HepG2 (cell line): ENCODE results near the gene THEMIS. TPM values are rescaled to one million over a fixed set of nuclear protein-coding genes. Genes with fewer than 3 reads are reported as not detected.

Experiments
- ATAC-seq: fragments of 200-7000 bp; cut with Tn5 transposase; 3 replicates; pipeline ENCODE4 v1.9.1; 2020; ENCODE audit warnings: mild to moderate bottlenecking, moderate library complexity
- BruUV-seq: library from RNA; stranded (reverse); fragments of 400-500 nt; replicated peaks from 2 replicates; lab custom pipeline; 2021; lab: Mats Ljungman, UMichigan
- CTCF ChIA-PET: fragments of 300-600 bp; formaldehyde crosslinking; extraction: SDS; loops from one replicate; lab custom pipeline; 2021; ENCODE audit warnings: low total read pairs, inconsistent platforms, low intra/inter-chr PET ratio; lab: Yijun Ruan, JAX
- POLR2A ChIA-PET: fragments of 350-600 bp; sonication (Branson Sonifier 250); formaldehyde crosslinking; loops from one replicate; lab custom pipeline; 2020; ENCODE audit warnings: antibody characterized with exemption, inconsistent platforms; lab: Yijun Ruan, JAX
- DNase-seq: peaks from one replicate; pipeline ENCODE4 v3.0.0-alpha.2; 2015; ENCODE audit warnings: low spot score
- FAIRE-seq: peaks from 3 replicates; lab custom pipeline; 2011; peaks lifted over from hg19 to GRCh38; lab: Jason Lieb, UNC
- H2AFZ ChIP-seq: one replicate; pipeline ENCODE4 v1.6.1; 2011; ENCODE audit warnings: low read length, inconsistent platforms
- H3K27ac ChIP-seq: fragments of 300-600 bp; 3 replicates; pipeline ENCODE4 v1.8.0; 2011; ENCODE audit warnings: mixed run types, mild to moderate bottlenecking, mixed read lengths, low read length, inconsistent platforms; ENCODE audit not compliant: insufficient read depth; ENCODE audit errors: extremely low read length
- H3K27me3 ChIP-seq, 2 experiments: fragments of 200-600 bp in 1 of 2; 2 replicates in 1 of 2; 3 replicates in 1 of 2; pipeline versions ENCODE4 v1.6.0 to v1.8.0; 2011; ENCODE audit warnings: low read length in 2 of 2, mild to moderate bottlenecking in 2 of 2, moderate library complexity in 2 of 2, inconsistent platforms in 1 of 2; ENCODE audit not compliant: insufficient read depth in 2 of 2, control insufficient read depth in 1 of 2
- H3K36me3 ChIP-seq, 2 experiments: fragments of 200-600 bp in 1 of 2; replicated peaks in 1 of 2; 2 replicates in 1 of 2; 3 replicates in 1 of 2; pipeline versions ENCODE4 v1.5.1 to v1.8.0; 2011; ENCODE audit warnings: low read length in 2 of 2, inconsistent platforms in 1 of 2; ENCODE audit not compliant: insufficient read depth in 2 of 2, control insufficient read depth in 1 of 2
- H3K4me1 ChIP-seq: 2 replicates; pipeline ENCODE4 v1.5.1; 2012; ENCODE audit warnings: low read length, inconsistent platforms; ENCODE audit not compliant: insufficient read depth
- H3K4me2 ChIP-seq: 2 replicates; pipeline ENCODE4 v1.6.0; 2011; ENCODE audit warnings: low read depth, low read length, inconsistent platforms
- H3K4me3 ChIP-seq, 3 experiments: fragments of 200-600 bp in 1 of 3; sonication (generic), shearing (Covaris generic) in 1 of 3; replicated peaks in 1 of 3; 2 replicates each; pipeline ENCODE4 v1.5.1; 2011 to 2016; ENCODE audit warnings: low read length in 3 of 3, inconsistent platforms in 2 of 3, low read depth in 2 of 3, mild to moderate bottlenecking in 2 of 3, control low read depth in 1 of 3, mixed read lengths in 1 of 3; ENCODE audit not compliant: insufficient read depth in 1 of 3
- H3K79me2 ChIP-seq: one replicate; pipeline ENCODE4 v1.6.1; 2011; ENCODE audit warnings: low read length, inconsistent platforms; ENCODE audit not compliant: insufficient read depth
- H3K9ac ChIP-seq: 2 replicates; pipeline ENCODE4 v1.6.0; 2011; ENCODE audit warnings: mild to moderate bottlenecking, low read depth, low read length, inconsistent platforms; ENCODE audit not compliant: insufficient read depth
- H3K9me3 ChIP-seq: 2 replicates; pipeline ENCODE4 v1.5.1; 2012; ENCODE audit warnings: mild to moderate bottlenecking, low read length
- H4K20me1 ChIP-seq: 2 replicates; pipeline ENCODE4 v1.6.0; 2011; ENCODE audit warnings: inconsistent platforms, mild to moderate bottlenecking, low read length, moderate library complexity; ENCODE audit not compliant: insufficient read depth
- HNRNPL ChIP-seq: fragments of 200-400 bp; formaldehyde crosslinking; IDR thresholded peaks from 2 replicates; pipeline ENCODE4 v1.6.1; 2017; ENCODE audit warnings: mild to moderate bottlenecking, low read depth, low read length
- JUN ChIP-seq: sonication (generic); formaldehyde crosslinking; IDR thresholded peaks from 2 replicates; pipeline ENCODE4 v1.4.0; 2020; ENCODE audit warnings: mild to moderate bottlenecking, missing genetic modification reagents
- KAT8 ChIP-seq: IDR thresholded peaks from 2 replicates; pipeline ENCODE4 v1.6.1; 2016; ENCODE audit warnings: missing genetic modification reagents, missing compliant biosample characterization
- NFE2L1 ChIP-seq: sonication (generic); formaldehyde crosslinking; IDR thresholded peaks from 2 replicates; pipeline ENCODE4 v1.4.0; 2020; ENCODE audit warnings: missing genetic modification reagents, mild to moderate bottlenecking, borderline replicate concordance
- PAF1 ChIP-seq: IDR thresholded peaks from 2 replicates; pipeline ENCODE4 v1.6.1; 2016; ENCODE audit warnings: missing genetic modification reagents, missing compliant biosample characterization
- SRY ChIP-seq: sonication (generic); formaldehyde crosslinking; IDR thresholded peaks from 2 replicates; pipeline ENCODE4 v1.8.0; 2022; ENCODE audit warnings: mild to moderate bottlenecking, missing genetic modification reagents
- TBP ChIP-seq: sonication (generic); formaldehyde crosslinking; IDR thresholded peaks from 2 replicates; pipeline ENCODE4 v1.5.0; 2020; ENCODE audit warnings: missing genetic modification reagents
- TCF7L2 ChIP-seq: IDR thresholded peaks from 2 replicates; pipeline ENCODE4 v1.6.1; 2011; ENCODE audit warnings: mild to moderate bottlenecking, low read depth, low read length, moderate library complexity
- ZNF160 ChIP-seq: sonication (generic); formaldehyde crosslinking; IDR thresholded peaks from 2 replicates; pipeline ENCODE4 v1.8.0; 2022; ENCODE audit warnings: mild to moderate bottlenecking, inconsistent platforms, missing genetic modification reagents
- ZNF549 ChIP-seq: sonication (generic); formaldehyde crosslinking; IDR thresholded peaks from 2 replicates; pipeline ENCODE4 v1.5.0; 2020; ENCODE audit warnings: missing genetic modification reagents
- ZNF644 ChIP-seq: IDR thresholded peaks from 2 replicates; pipeline ENCODE4 v1.6.1; 2016; ENCODE audit warnings: low read depth
- ZNF672 ChIP-seq: sonication (generic); formaldehyde crosslinking; IDR thresholded peaks from 2 replicates; pipeline ENCODE4 v1.8.1; 2022; ENCODE audit warnings: missing genetic modification reagents
- ZNF816 ChIP-seq: sonication (generic); formaldehyde crosslinking; IDR thresholded peaks from 2 replicates; pipeline ENCODE4 v1.8.0; 2022; ENCODE audit warnings: missing genetic modification reagents, mild to moderate bottlenecking, borderline replicate concordance
- WGBS: methylation state at CpG from one replicate; pipeline ENCODE4 v1.1.6; 2017; ENCODE audit warnings: low lambda C conversion rate; 5-methylcytosine and 5-hydroxymethylcytosine counted together
- in situ Hi-C: cut with HindIII; loops from 2 replicates; pipeline ENCODE4 v1.10.0; 2017; ENCODE audit warnings: low pct_unique_long_range_greater_than_20kb; ENCODE audit not compliant: extremely low pct_ligation_motif_present
- intact Hi-C: fragments of 100-400 bp; cut with micrococcal nuclease; formaldehyde crosslinking; loops from one replicate; pipeline ENCODE4 v1.10.0; 2022; ENCODE audit not compliant: unreplicated experiment
- polyA plus RNA-seq, 8 experiments: library from polyadenylated mRNA; depleted of rRNA in 3 of 8; stranded (reverse) in 7 of 8; unstranded in 1 of 8; fragments of >200 nt; fragmentation: Illumina TruSeq in 4 of 8; extraction: Trizol in 4 of 8; gene quantifications; 2 replicates each; pipeline versions ENCODE4 v1.2.1 to v1.2.3, GENCODE V29; 2011 to 2016; ENCODE audit warnings: low read depth in 4 of 8, missing spikeins in 1 of 8, mixed read lengths in 1 of 8; ENCODE audit not compliant: insufficient read depth in 1 of 8
- total RNA-seq, 5 experiments: library from RNA; depleted of rRNA; stranded (reverse); fragments of >200 nt; fragmentation: Illumina TruSeq; extraction: Trizol; gene quantifications; 2 replicates each; pipeline ENCODE4 v1.2.3, GENCODE V29; 2016; ENCODE audit warnings: low read depth in 1 of 5
- TF ChIP-seq, protein P1 (sequence below): sonication (generic); formaldehyde crosslinking; IDR thresholded peaks from 2 replicates; pipeline ENCODE4 v1.4.0; 2020; ENCODE audit warnings: mild to moderate bottlenecking, missing genetic modification reagents
- TF ChIP-seq, protein P2 (sequence below): sonication (generic); formaldehyde crosslinking; IDR thresholded peaks from 2 replicates; pipeline ENCODE4 v1.5.1; 2020; ENCODE audit warnings: mild to moderate bottlenecking, missing genetic modification reagents, borderline replicate concordance
- TF ChIP-seq, protein P3 (sequence below): sonication (generic); formaldehyde crosslinking; IDR thresholded peaks from 2 replicates; pipeline ENCODE4 v1.4.0; 2020; ENCODE audit warnings: mild to moderate bottlenecking, missing genetic modification reagents, borderline replicate concordance

The THEMIS gene
- total and polyA plus RNA-seq, 2 of the 13 experiments (the other 11 are each of a cell fraction or from before 2014, with no cell fraction given), result not detected

DNA sequence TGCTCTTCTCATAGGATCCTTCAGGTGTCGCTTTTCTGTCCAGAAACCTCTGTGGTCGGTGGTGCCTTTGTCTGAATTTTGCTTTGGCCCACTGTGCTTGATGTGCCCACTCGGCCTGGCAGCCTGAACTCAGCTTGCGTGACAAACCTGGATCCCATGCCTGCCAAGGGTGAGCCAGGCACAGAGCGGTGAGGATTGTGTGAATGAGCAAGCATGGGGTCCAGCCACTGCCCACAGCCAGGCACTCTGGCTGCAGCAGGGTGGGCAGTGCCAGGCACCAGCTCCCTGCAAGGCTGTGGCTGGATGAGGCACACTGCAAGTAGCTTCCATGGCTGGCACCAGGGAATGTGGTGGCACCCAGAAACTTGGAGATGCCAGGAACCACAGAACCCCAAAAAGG lies 110.3 kb downstream of the THEMIS start:
- Histone ChIP-seq H3K27me3 (no peaks in the 10 kb centered on the region; a peak in 2 of 5 replicates), H3K4me1 (no peaks in the 10 kb centered on the region), H2AFZ (no peak overlapping the region), H3K4me2 (no peak overlapping the region), H3K27ac (no peak overlapping the region), H3K9ac (no peak overlapping the region)
- BruUV-seq, result no TSS peak
- CTCF ChIA-PET, result no interaction called here
- no peak for FAIRE-seq
- intact Hi-C loops (no loop called here), in situ Hi-C loops (no loop called here)
- no peak for DNase-seq
- TF ChIP-seq ZNF549 (CRISPR knock-in tag) (no peak), TBP (CRISPR knock-in tag) (no peak), HNRNPL (no peak), SRY (CRISPR knock-in tag) (no peak), ZNF160 (CRISPR knock-in tag) (no peak), JUN (CRISPR knock-in tag) (no peak), ZNF672 (no peak), ZNF644 (CRISPR knock-in tag) (no peak), PAF1 (no peak), KAT8 (CRISPR knock-in tag) (no peak), NFE2L1 (no peak), TCF7L2 (no peak), ZNF816 (CRISPR knock-in tag) (no peak)
- TF ChIP-seq, protein P1, sequence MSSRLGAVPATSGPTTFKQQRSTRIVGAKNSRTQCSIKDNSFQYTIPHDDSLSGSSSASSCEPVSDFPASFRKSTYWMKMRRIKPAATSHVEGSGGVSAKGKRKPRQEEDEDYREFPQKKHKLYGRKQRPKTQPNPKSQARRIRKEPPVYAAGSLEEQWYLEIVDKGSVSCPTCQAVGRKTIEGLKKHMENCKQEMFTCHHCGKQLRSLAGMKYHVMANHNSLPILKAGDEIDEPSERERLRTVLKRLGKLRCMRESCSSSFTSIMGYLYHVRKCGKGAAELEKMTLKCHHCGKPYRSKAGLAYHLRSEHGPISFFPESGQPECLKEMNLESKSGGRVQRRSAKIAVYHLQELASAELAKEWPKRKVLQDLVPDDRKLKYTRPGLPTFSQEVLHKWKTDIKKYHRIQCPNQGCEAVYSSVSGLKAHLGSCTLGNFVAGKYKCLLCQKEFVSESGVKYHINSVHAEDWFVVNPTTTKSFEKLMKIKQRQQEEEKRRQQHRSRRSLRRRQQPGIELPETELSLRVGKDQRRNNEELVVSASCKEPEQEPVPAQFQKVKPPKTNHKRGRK (CRISPR knock-in tag), result no peak
- TF ChIP-seq, protein P2, sequence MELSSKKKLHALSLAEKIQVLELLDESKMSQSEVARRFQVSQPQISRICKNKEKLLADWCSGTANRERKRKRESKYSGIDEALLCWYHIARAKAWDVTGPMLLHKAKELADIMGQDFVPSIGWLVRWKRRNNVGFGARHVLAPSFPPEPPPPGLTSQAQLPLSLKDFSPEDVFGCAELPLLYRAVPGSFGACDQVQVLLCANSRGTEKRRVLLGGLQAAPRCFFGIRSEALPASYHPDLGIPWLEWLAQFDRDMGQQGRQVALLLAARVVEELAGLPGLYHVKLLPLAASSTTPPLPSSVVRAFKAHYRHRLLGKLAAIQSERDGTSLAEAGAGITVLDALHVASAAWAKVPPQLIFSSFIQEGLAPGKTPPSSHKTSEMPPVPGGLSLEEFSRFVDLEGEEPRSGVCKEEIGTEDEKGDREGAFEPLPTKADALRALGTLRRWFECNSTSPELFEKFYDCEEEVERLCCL (CRISPR knock-in tag), result no peak
- TF ChIP-seq, protein P3, sequence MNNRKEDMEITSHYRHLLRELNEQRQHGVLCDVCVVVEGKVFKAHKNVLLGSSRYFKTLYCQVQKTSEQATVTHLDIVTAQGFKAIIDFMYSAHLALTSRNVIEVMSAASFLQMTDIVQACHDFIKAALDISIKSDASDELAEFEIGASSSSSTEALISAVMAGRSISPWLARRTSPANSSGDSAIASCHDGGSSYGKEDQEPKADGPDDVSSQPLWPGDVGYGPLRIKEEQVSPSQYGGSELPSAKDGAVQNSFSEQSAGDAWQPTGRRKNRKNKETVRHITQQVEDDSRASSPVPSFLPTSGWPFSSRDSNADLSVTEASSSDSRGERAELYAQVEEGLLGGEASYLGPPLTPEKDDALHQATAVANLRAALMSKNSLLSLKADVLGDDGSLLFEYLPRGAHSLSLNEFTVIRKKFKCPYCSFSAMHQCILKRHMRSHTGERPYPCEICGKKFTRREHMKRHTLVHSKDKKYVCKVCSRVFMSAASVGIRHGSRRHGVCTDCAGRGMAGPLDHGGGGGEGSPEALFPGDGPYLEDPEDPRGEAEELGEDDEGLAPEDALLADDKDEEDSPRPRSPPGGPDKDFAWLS (CRISPR knock-in tag), result no peak
- TF ChIP-seq, all 625 proteins: peak for 0
- POLR2A ChIA-PET, result no interaction called here
- no peaks in the 10 kb centered on the region for H3K36me3 ChIP-seq
- ATAC-seq, result no peak; the same call in 2 of the 3 replicates
- H3K4me3 ChIP-seq, result no peak overlapping the region
- 29% methylated on average over 5 of the region's 5 CpGs for WGBS
- H3K79me2 ChIP-seq, result no peaks in the 10 kb centered on the region
- no peaks in the 10 kb centered on the region for H4K20me1 ChIP-seq
- H3K9me3 ChIP-seq, result no peaks in the 10 kb centered on the region
